H1 (cell line): ENCODE measurements around the gene NUDC.

Source experiments
- CTCF ChIP-seq, 3 experiments: IDR thresholded peaks; 1 replicate in 2 of 3; 2 replicates in 1 of 3; pipeline versions ENCODE4 v1.5.1 to v1.6.1; 2011; ENCODE audit warnings: low read length in 3 of 3, mild to moderate bottlenecking in 3 of 3, inconsistent platforms in 2 of 3, low read depth in 1 of 3, moderate library complexity in 1 of 3; ENCODE audit not compliant: insufficient read depth in 1 of 3; ENCODE audit errors: control extremely low read depth in 1 of 3
- GABPA ChIP-seq: IDR thresholded peaks from 2 replicates; pipeline ENCODE4 v1.6.1; 2011; ENCODE audit warnings: mild to moderate bottlenecking, low read length, moderate library complexity, borderline replicate concordance; ENCODE audit not compliant: insufficient read depth
- JUN ChIP-seq: IDR thresholded peaks from 2 replicates; pipeline ENCODE4 v1.6.1; 2011; ENCODE audit warnings: low read depth, mild to moderate bottlenecking, improper control_type of control experiment, low read length
- MAX ChIP-seq: IDR thresholded peaks from 2 replicates; pipeline ENCODE4 v1.6.1; 2012; ENCODE audit warnings: inconsistent platforms
- PHF8 ChIP-seq: fragments of 200-600 bp; sonication (generic); conservative IDR thresholded peaks from 2 replicates; pipeline ENCODE4 v1.7.1; 2012; ENCODE audit warnings: low read depth, mild to moderate bottlenecking, inconsistent platforms, low read length, moderate library complexity
- POLR2A ChIP-seq, 2 experiments: IDR thresholded peaks; 1 replicate in 1 of 2; 2 replicates in 1 of 2; pipeline ENCODE4 v1.6.1; 2011; ENCODE audit warnings: low read depth in 2 of 2, low read length in 2 of 2, mild to moderate bottlenecking in 2 of 2; ENCODE audit errors: control extremely low read depth in 1 of 2
- POLR2AphosphoS5 ChIP-seq: IDR thresholded peaks from 2 replicates; pipeline ENCODE4 v1.6.1; 2011; ENCODE audit warnings: low read depth, low read length
- RAD21 ChIP-seq, 2 experiments: IDR thresholded peaks in 1 of 2; conservative IDR thresholded peaks in 1 of 2; 2 replicates each; pipeline ENCODE4 v1.6.1; 2011; ENCODE audit warnings: low read depth in 2 of 2, low read length in 2 of 2, improper control_type of control experiment in 1 of 2, inconsistent platforms in 1 of 2, mild to moderate bottlenecking in 1 of 2, moderate library complexity in 1 of 2
- SIN3A ChIP-seq, 2 experiments: IDR thresholded peaks in 1 of 2; conservative IDR thresholded peaks in 1 of 2; 2 replicates each; pipeline ENCODE4 v1.6.1; 2011 to 2012; ENCODE audit warnings: low read length in 2 of 2, improper control_type of control experiment in 1 of 2, low read depth in 1 of 2, mild to moderate bottlenecking in 1 of 2
- SP1 ChIP-seq: IDR thresholded peaks from 2 replicates; pipeline ENCODE4 v1.6.1; 2011; ENCODE audit warnings: low read depth, low read length
- SP4 ChIP-seq: IDR thresholded peaks from 2 replicates; pipeline ENCODE4 v1.6.1; 2012; ENCODE audit warnings: low read length, inconsistent platforms
- TAF1 ChIP-seq: IDR thresholded peaks from 2 replicates; pipeline ENCODE4 v1.6.1; 2011; ENCODE audit warnings: mild to moderate bottlenecking, low read depth, low read length

GRCh38 chr1:26900815-26901511, 20.6 kb upstream of the NUDC start:
- TF ChIP-seq POLR2A (IDR thresholded peaks at IDR 0.05; ENCODE audit: control extremely low read depth in 1 of 2, low read depth in 2 of 2, low read length in 2 of 2) = no peak
- TF ChIP-seq RAD21 (IDR thresholded peaks at IDR 0.05 in 1 of 2, conservative IDR thresholded peaks at IDR 0.05 in 1 of 2; ENCODE audit: low read depth in 2 of 2, low read length in 2 of 2) = no peak
- TF ChIP-seq CTCF (IDR thresholded peaks at IDR 0.05; ENCODE audit: control extremely low read depth in 1 of 3, insufficient read depth in 1 of 3, low read depth in 1 of 3, low read length in 3 of 3) = no peak
- TF ChIP-seq JUN = no peak
- no peak for TF ChIP-seq SP1
- no peak for TF ChIP-seq PHF8
- TF ChIP-seq SP4 = no peak
- no peak for TF ChIP-seq MAX
- TF ChIP-seq GABPA = no peak
- TF ChIP-seq TAF1 = no peak
- TF ChIP-seq SIN3A (conservative IDR thresholded peaks at IDR 0.05 in 1 of 2, IDR thresholded peaks at IDR 0.05 in 1 of 2; ENCODE audit: low read depth in 1 of 2, low read length in 2 of 2) = no peak
- no peak for TF ChIP-seq POLR2AphosphoS5
